ACHN (cell line): Measurements from ENCODE around the gene KRT6C.

ENCODE experiments used
- DNase-seq: peaks from one replicate; pipeline ENCODE4 v3.0.0-alpha.2; 2015
- in situ Hi-C: cut with HindIII; loops from 2 replicates; pipeline ENCODE4 v1.10.0; 2017; ENCODE audit warnings: low sequenced_read_pairs, low pct_ligation_motif_present, low pct_unique_long_range_greater_than_20kb

The KRT6C gene

GRCh38 chr12:52423035-52423434, 50.6 kb downstream of the KRT6C start:
- no peak for DNase-seq
- in situ Hi-C loops, result no loop called here

GRCh38 chr12:52419656-52420055, 53.9 kb downstream of the KRT6C start:
- no peak for DNase-seq
- in situ Hi-C loops, result no loop called here

GRCh38 chr12:52418576-52419110, 55.0 kb downstream of the KRT6C start:
- DNase-seq, result no peak
- in situ Hi-C loops, result no loop called here
